Endothelial cell (in vitro differentiated cells): ENCODE results near the gene SLC25A25. TPM values are rescaled to one million over a fixed set of nuclear protein-coding genes. Genes with fewer than 3 reads are reported as not detected.

Experiments used
- DNase-seq: peaks from one replicate; pipeline ENCODE4 v3.0.0; 2021; ENCODE audit warnings: low spot score
- H3K27ac Mint-ChIP-seq: one replicate; pipeline ENCODE4 v1.8.0; 2021; ENCODE audit warnings: mixed read lengths, inconsistent platforms; ENCODE audit not compliant: unreplicated experiment
- H3K27me3 Mint-ChIP-seq: one replicate; pipeline ENCODE4 v1.8.0; 2021; ENCODE audit warnings: mild to moderate bottlenecking, moderate library complexity, mixed read lengths, inconsistent platforms; ENCODE audit not compliant: unreplicated experiment
- H3K36me3 Mint-ChIP-seq: one replicate; pipeline ENCODE4 v1.8.0; 2021; ENCODE audit warnings: mild to moderate bottlenecking, low read depth, mixed read lengths, inconsistent platforms; ENCODE audit not compliant: unreplicated experiment
- H3K4me1 Mint-ChIP-seq: one replicate; pipeline ENCODE4 v1.8.0; 2021; ENCODE audit warnings: mild to moderate bottlenecking, mixed read lengths, inconsistent platforms; ENCODE audit not compliant: unreplicated experiment
- H3K4me3 Mint-ChIP-seq: one replicate; pipeline ENCODE4 v1.8.0; 2021; ENCODE audit warnings: mild to moderate bottlenecking, mixed read lengths, inconsistent platforms; ENCODE audit not compliant: unreplicated experiment
- H3K9me3 Mint-ChIP-seq: one replicate; pipeline ENCODE4 v1.8.0; 2021; ENCODE audit warnings: mixed read lengths, inconsistent platforms; ENCODE audit not compliant: unreplicated experiment
- CTCF ChIP-seq: fragments of 200-600 bp; sonication (generic); IDR thresholded peaks from one replicate; pipeline ENCODE4 v1.5.0; 2021; ENCODE audit warnings: antibody characterized with exemption; ENCODE audit not compliant: unreplicated experiment
- total RNA-seq: library from RNA; stranded (reverse); fragmentation: NEBNext Ultra II Directional; extraction: Animal tissue kit (Norgen Biotek cat#: 25700); gene quantifications from one replicate; pipeline ENCODE4 v1.2.1, GENCODE V29; 2021; ENCODE audit not compliant: unreplicated experiment

SLC25A25 gene
- total RNA-seq, 1 donor from 2014 or later = 8.5 TPM

- H3K27ac Mint-ChIP-seq = peak overlapping the region; percentile 86
- H3K27me3 Mint-ChIP-seq = peaks cover 5% of the 10 kb centered on the region
- H3K9me3 Mint-ChIP-seq = no peaks in the 10 kb centered on the region
- DNase-seq = no peak
- H3K36me3 Mint-ChIP-seq = peaks cover 4% of the 10 kb centered on the region
- TF ChIP-seq CTCF = no peak
- H3K4me3 Mint-ChIP-seq = no peak overlapping the region
- peaks cover 22% of the 10 kb centered on the region for H3K4me1 Mint-ChIP-seq
Observed at GRCh38 chr9:128094950-128095544, 27.0 kb downstream of the SLC25A25 start.

- H3K36me3 Mint-ChIP-seq = peaks cover 5% of the 10 kb centered on the region
- peak overlapping the region; percentile 80 for H3K27ac Mint-ChIP-seq
Observed at GRCh38 chr9:128096616-128097536, 28.8 kb downstream of the SLC25A25 start.

GRCh38 chr9:128097543-128098296 lies 29.7 kb downstream of the SLC25A25 start:
- no peak for TF ChIP-seq CTCF
- H3K27me3 Mint-ChIP-seq = peaks cover 5% of the 10 kb centered on the region
- peak overlapping the region; percentile 92 for H3K4me3 Mint-ChIP-seq
- peak overlapping the region; percentile 99 for H3K27ac Mint-ChIP-seq
- DNase-seq = no peak
- peaks cover 13% of the 10 kb centered on the region for H3K36me3 Mint-ChIP-seq
- no peaks in the 10 kb centered on the region for H3K9me3 Mint-ChIP-seq
- H3K4me1 Mint-ChIP-seq = peaks cover 29% of the 10 kb centered on the region

More at GRCh38 chr9:128096616-128097536, 28.8 kb downstream of the SLC25A25 start:
- Mint-ChIP-seq H3K27me3 (peaks cover 5% of the 10 kb centered on the region), H3K4me3 (no peak overlapping the region), H3K9me3 (no peaks in the 10 kb centered on the region), H3K4me1 (peaks cover 29% of the 10 kb centered on the region)
- TF ChIP-seq CTCF = no peak
- DNase-seq = no peak

GRCh38 chr9:128098297-128099230 lies 30.5 kb downstream of the SLC25A25 start:
- Mint-ChIP-seq H3K4me3 (peak overlapping the region; percentile 92), H3K27ac (peak overlapping the region; percentile 99)
- peak; percentile 72 for DNase-seq

More at GRCh38 chr9:128098297-128099230, 30.5 kb downstream of the SLC25A25 start:
- H3K9me3 Mint-ChIP-seq = no peaks in the 10 kb centered on the region
- peaks cover 5% of the 10 kb centered on the region for H3K27me3 Mint-ChIP-seq
- no peak for TF ChIP-seq CTCF
- H3K36me3 Mint-ChIP-seq = peaks cover 15% of the 10 kb centered on the region
- H3K4me1 Mint-ChIP-seq = peaks cover 29% of the 10 kb centered on the region
